Upper lobe of left lung (tissue), 4 donors: Measurements from ENCODE around the gene MYO15A.

Experiments used
- CTCF ChIP-seq, 6 experiments: fragments of 450-650 bp in 4 of 6; fragments of 200-600 bp in 2 of 6; sonication (generic) in 2 of 6; IDR thresholded peaks; one replicate each; pipeline ENCODE4 v1.5.1; 2016 to 2019; ENCODE audit warnings: antibody characterized with exemption in 6 of 6
- EP300 ChIP-seq, 4 donors: sonication (generic); formaldehyde crosslinking; IDR thresholded peaks; one replicate each; pipeline ENCODE4 v1.5.1; 2017; ENCODE audit warnings: antibody characterized with exemption in 4 of 4, control low read depth in 2 of 4
- POLR2A ChIP-seq, 4 donors: fragments of 450-650 bp; IDR thresholded peaks; one replicate each; pipeline ENCODE4 v1.5.1; 2016 to 2017; ENCODE audit warnings: antibody characterized with exemption in 4 of 4, mild to moderate bottlenecking in 2 of 4

GRCh38 chr17:18158022-18158600 is 49.6 kb downstream of the MYO15A start:
- no peak for TF ChIP-seq POLR2A (IDR thresholded peaks at IDR 0.05)
- TF ChIP-seq EP300 (IDR thresholded peaks at IDR 0.05) = no peak
- TF ChIP-seq CTCF (IDR thresholded peaks at IDR 0.05) = no peak
